Fibroblast of villous mesenchyme (primary cell): Measurements from ENCODE around the gene RNF31. TPM values are rescaled to one million over a fixed set of nuclear protein-coding genes. Genes with fewer than 3 reads are reported as not detected.
A peak's percentile ranks its signal among the peaks of the same experiment; 100 is the strongest.

Experiments
- DNase-seq: peaks from one replicate; pipeline ENCODE4 v3.0.0-alpha.2; 2010; ENCODE audit warnings: low read depth
- H3K4me3 ChIP-seq: 2 replicates; pipeline ENCODE4 v1.5.1; 2011; ENCODE audit warnings: low read depth, mild to moderate bottlenecking, low read length
- CTCF ChIP-seq: IDR thresholded peaks from 2 replicates; pipeline ENCODE4 v1.5.1; 2012; ENCODE audit warnings: low read depth, mild to moderate bottlenecking, low read length; ENCODE audit not compliant: insufficient read depth
- total RNA-seq: library from RNA; depleted of rRNA; stranded (reverse); fragments of >200 nt; gene quantifications from 2 replicates; pipeline ENCODE4 v1.2.3, GENCODE V29; 2012

RNF31 gene
- total RNA-seq, 1 donor = 38.0 TPM

GRCh38 chr14:24145690-24146452 lies 1.4 kb upstream of the RNF31 start:
- peak; percentile 12 for DNase-seq
- no peak for TF ChIP-seq CTCF
- peak overlapping the region; percentile 87 for H3K4me3 ChIP-seq

- peak within 1 kb of the TSS; percentile 87 for H3K4me3 ChIP-seq
- DNase-seq = peak; percentile 98
- no peak for TF ChIP-seq CTCF
Measured at GRCh38 chr14:24146453-24146977, 783 bp upstream of the RNF31 start, which contains the start of gene PSME2. Gene PSME2, minus strand, starts transcription at chr14:24146610. Its CDS starts 29 bp downstream, at chr14:24146581.

GRCh38 chr14:24147761-24148428 lies 597 bp downstream of the RNF31 start:
- TF ChIP-seq CTCF = no peak
- no peak for DNase-seq
- H3K4me3 ChIP-seq = peak overlapping the region; percentile 87

GRCh38 chr14:24149302-24149969 lies 2.1 kb downstream of the RNF31 start:
- no peak for TF ChIP-seq CTCF
- no peak overlapping the region for H3K4me3 ChIP-seq
- no peak for DNase-seq

- no peak for DNase-seq
Measured at GRCh38 chr14:24150061-24150460, 2.8 kb downstream of the RNF31 start.

GRCh38 chr14:24150567-24150966 lies 3.3 kb downstream of the RNF31 start:
- no peak overlapping the region for H3K4me3 ChIP-seq
- no peak for DNase-seq
- TF ChIP-seq CTCF = no peak

More at GRCh38 chr14:24150061-24150460, 2.8 kb downstream of the RNF31 start:
- no peak overlapping the region for H3K4me3 ChIP-seq
- no peak for TF ChIP-seq CTCF
